GM19239 (cell line): ENCODE data around the gene CD300H.
A peak's percentile ranks its signal among the peaks of the same experiment; 100 is the strongest.

Source experiments
- DNase-seq: peaks from one replicate; pipeline ENCODE4 v3.0.0; 2011; ENCODE audit warnings: low spot score; ENCODE audit not compliant: insufficient read length
- FAIRE-seq: peaks from 2 replicates; lab custom pipeline; 2011; peaks lifted over from hg19 to GRCh38; lab: Jason Lieb, UNC

Gene CD300H

GRCh38 chr17:74555427-74555940 is 11.8 kb downstream of the CD300H start:
- FAIRE-seq (no peak), DNase-seq (no peak)

GRCh38 chr17:74554909-74555308 is 12.4 kb downstream of the CD300H start:
- no peak for DNase-seq
- no peak for FAIRE-seq

GRCh38 chr17:74552037-74552436 is 15.3 kb downstream of the CD300H start:
- FAIRE-seq, result no peak
- DNase-seq, result no peak

GRCh38 chr17:74550602-74551001 is 16.7 kb downstream of the CD300H start:
- FAIRE-seq, result no peak
- DNase-seq, result no peak

- DNase-seq (no peak), FAIRE-seq (no peak)
Measured at GRCh38 chr17:74549343-74549742, 18.0 kb downstream of the CD300H start.

- DNase-seq (no peak), FAIRE-seq (no peak)
Measured at GRCh38 chr17:74547736-74548135, 19.6 kb downstream of the CD300H start.

GRCh38 chr17:74547264-74547663 is 20.0 kb downstream of the CD300H start:
- DNase-seq (no peak), FAIRE-seq (no peak)

- FAIRE-seq (no peak), DNase-seq (no peak)
Measured at GRCh38 chr17:74546586-74546985, 20.7 kb downstream of the CD300H start.

- DNase-seq (no peak), FAIRE-seq (no peak)
Measured at GRCh38 chr17:74545843-74546230, 21.5 kb downstream of the CD300H start, which contains the start of gene CD300C. Gene CD300C (minus strand): TSS chr17:74546115. CDS start chr17:74545782, 333 bp downstream.

GRCh38 chr17:74544991-74545842 is 22.1 kb downstream of the CD300H start:
- no peak for DNase-seq
- no peak for FAIRE-seq

- DNase-seq, result no peak
- FAIRE-seq, result no peak
Measured at GRCh38 chr17:74543891-74544760, 23.2 kb downstream of the CD300H start.

GRCh38 chr17:74543406-74543805 is 23.9 kb downstream of the CD300H start:
- no peak for DNase-seq
- FAIRE-seq, result no peak

- DNase-seq (no peak), FAIRE-seq (no peak)
Measured at GRCh38 chr17:74542727-74543383, 24.5 kb downstream of the CD300H start.

GRCh38 chr17:74542166-74542565 is 25.1 kb downstream of the CD300H start:
- FAIRE-seq, result no peak
- DNase-seq, result no peak

GRCh38 chr17:74541176-74542111 is 25.9 kb downstream of the CD300H start:
- DNase-seq, result no peak
- FAIRE-seq, result no peak

- DNase-seq (no peak), FAIRE-seq (no peak)
Measured at GRCh38 chr17:74539281-74539820, 28.0 kb downstream of the CD300H start.

GRCh38 chr17:74536890-74537289 is 30.4 kb downstream of the CD300H start:
- DNase-seq, result no peak
- FAIRE-seq, result no peak

- FAIRE-seq, result no peak
- DNase-seq, result no peak
Measured at GRCh38 chr17:74532115-74532514, 35.2 kb downstream of the CD300H start.

- DNase-seq (no peak), FAIRE-seq (peak; percentile 82)
Measured at GRCh38 chr17:74531231-74531761, 36.0 kb downstream of the CD300H start, which contains the start of gene CD300LB. Gene CD300LB (minus strand): TSS chr17:74531475. CDS start chr17:74531350, 125 bp downstream.
